Vagina (tissue), 2 donors: ENCODE data around the gene KIAA0232. TPM values are rescaled to one million over a fixed set of nuclear protein-coding genes. Genes with fewer than 3 reads are reported as not detected.
"Not testable (repeated sequence)": the region's sequence is repeated elsewhere in the genome, so short reads cannot be mapped to it uniquely, and the experiment has no call there.

Source experiments
- DNase-seq, 2 donors: peaks; one replicate each; pipeline ENCODE4 v3.0.0-alpha.2; 2017; ENCODE audit errors: extremely low spot score in 2 of 2
- H3K27ac ChIP-seq: fragments of 200-600 bp; sonication (generic); one replicate; pipeline ENCODE4 v1.5.1; 2019
- H3K27me3 ChIP-seq: fragments of 200-600 bp; sonication (generic); one replicate; pipeline ENCODE4 v1.5.1; 2019
- H3K36me3 ChIP-seq, 2 donors: fragments of 200-600 bp; sonication (generic); one replicate each; pipeline ENCODE4 v1.5.1; 2017 to 2019
- H3K4me1 ChIP-seq: fragments of 200-600 bp; sonication (generic); one replicate; pipeline ENCODE4 v1.5.1; 2019
- H3K4me3 ChIP-seq, 2 donors: fragments of 200-600 bp; sonication (generic); 1 replicate in 1 of 2; 2 replicates in 1 of 2; pipeline ENCODE4 v1.5.1; 2016 to 2019
- H3K9me3 ChIP-seq: fragments of 200-600 bp; sonication (generic); one replicate; pipeline ENCODE4 v1.5.1; 2019
- CTCF ChIP-seq, 3 experiments: fragments of 450-650 bp in 2 of 3; fragments of 200-600 bp in 1 of 3; sonication (generic) in 1 of 3; IDR thresholded peaks; one replicate each; pipeline ENCODE4 v1.5.1; 2017 to 2019; ENCODE audit warnings: antibody characterized with exemption in 3 of 3, mild to moderate bottlenecking in 2 of 3, moderate library complexity in 2 of 3
- POLR2A ChIP-seq, 2 donors: fragments of 450-650 bp; IDR thresholded peaks; one replicate each; pipeline ENCODE4 v1.6.1; 2017; ENCODE audit warnings: antibody characterized with exemption in 2 of 2, mild to moderate bottlenecking in 2 of 2, moderate library complexity in 2 of 2
- POLR2AphosphoS5 ChIP-seq, 2 donors: sonication (generic); formaldehyde crosslinking; IDR thresholded peaks; one replicate each; pipeline ENCODE4 v1.9.0; 2017; ENCODE audit warnings: antibody characterized with exemption in 2 of 2, mild to moderate bottlenecking in 2 of 2, low read depth in 1 of 2; ENCODE audit not compliant: insufficient read depth in 1 of 2
- intact Hi-C: fragments of 100-400 bp; cut with DNase I; formaldehyde crosslinking; loops from one replicate; pipeline ENCODE4 v1.15.1; 2023
- total RNA-seq: library from RNA; depleted of rRNA; stranded (reverse); fragments of >200 nt; gene quantifications from one replicate; pipeline ENCODE4 v1.2.3, GENCODE V29; 2016

The KIAA0232 gene
- total RNA-seq, 1 donor from 2014 or later = 29.0 TPM

- no peak overlapping the region for H3K4me3 ChIP-seq
- peaks cover 69% of the 10 kb centered on the region for H3K4me1 ChIP-seq
- no peaks in the 10 kb centered on the region for H3K27me3 ChIP-seq
- no peak overlapping the region for H3K27ac ChIP-seq
- TF ChIP-seq CTCF (IDR thresholded peaks at IDR 0.05) (no peak), POLR2A (IDR thresholded peaks at IDR 0.05) (no peak), POLR2AphosphoS5 (IDR thresholded peaks at IDR 0.05; ENCODE audit: insufficient read depth in 1 of 2, low read depth in 1 of 2) (no peak)
- intact Hi-C loops = no loop called here
- DNase-seq = no peak
- no peaks in the 10 kb centered on the region for H3K36me3 ChIP-seq
- H3K9me3 ChIP-seq = no peaks in the 10 kb centered on the region
These were observed 11.7 kb downstream of the KIAA0232 start for GRCh38 chr4:6794189-6794588.

GRCh38 chr4:6795821-6796220 lies 13.3 kb downstream of the KIAA0232 start:
- Histone ChIP-seq H3K9me3 (no peaks in the 10 kb centered on the region), H3K4me3 (no peak overlapping the region), H3K4me1 (peaks cover 69% of the 10 kb centered on the region)

GRCh38 chr4:6797368-6797767 lies 14.8 kb downstream of the KIAA0232 start:
- peaks cover 66% of the 10 kb centered on the region for H3K4me1 ChIP-seq
- H3K27ac ChIP-seq, H3K36me3 ChIP-seq, H3K27me3 ChIP-seq, DNase-seq, H3K4me3 ChIP-seq, intact Hi-C loops, H3K9me3 ChIP-seq: not testable (repeated sequence)

More at GRCh38 chr4:6795821-6796220, 13.3 kb downstream of the KIAA0232 start:
- Histone ChIP-seq H3K36me3 (no peaks in the 10 kb centered on the region), H3K27me3 (no peaks in the 10 kb centered on the region), H3K27ac (no peak overlapping the region)
- no peak for DNase-seq
- intact Hi-C loops = no loop called here
- TF ChIP-seq POLR2AphosphoS5 (IDR thresholded peaks at IDR 0.05; ENCODE audit: insufficient read depth in 1 of 2, low read depth in 1 of 2) (no peak), CTCF (IDR thresholded peaks at IDR 0.05) (no peak), POLR2A (IDR thresholded peaks at IDR 0.05) (no peak)

GRCh38 chr4:6799091-6799490 lies 16.6 kb downstream of the KIAA0232 start:
- H3K4me3 ChIP-seq = no peak overlapping the region
- no peaks in the 10 kb centered on the region for H3K27me3 ChIP-seq
- H3K9me3 ChIP-seq = no peaks in the 10 kb centered on the region
- no peak for DNase-seq
- intact Hi-C loops = no loop called here
- no peaks in the 10 kb centered on the region for H3K36me3 ChIP-seq
- H3K4me1 ChIP-seq = peaks cover 58% of the 10 kb centered on the region
- no peak overlapping the region for H3K27ac ChIP-seq
- TF ChIP-seq POLR2A (IDR thresholded peaks at IDR 0.05) (no peak), CTCF (IDR thresholded peaks at IDR 0.05) (no peak), POLR2AphosphoS5 (IDR thresholded peaks at IDR 0.05; ENCODE audit: insufficient read depth in 1 of 2, low read depth in 1 of 2) (no peak)

DNA sequence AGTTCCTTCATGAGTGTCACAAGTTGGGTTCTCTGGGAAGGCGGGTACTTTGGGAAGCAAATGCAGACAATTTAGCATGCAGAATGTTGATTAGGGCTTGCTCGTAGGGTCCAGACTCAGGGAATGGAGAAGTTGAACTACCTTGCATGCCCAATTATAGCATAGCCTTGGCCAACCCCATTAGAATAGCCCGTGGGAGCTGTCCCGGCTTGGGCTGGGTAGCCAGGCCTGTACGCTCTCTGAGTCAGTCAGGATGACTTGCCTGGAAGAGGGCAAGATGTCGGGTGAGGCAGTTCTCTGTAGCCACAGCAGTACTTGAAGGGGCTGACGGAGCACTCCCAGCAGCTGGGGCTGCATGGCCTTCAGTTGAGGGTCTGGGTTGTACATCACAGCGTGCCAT lies 19.5 kb downstream of the KIAA0232 start:
- H3K9me3 ChIP-seq = no peaks in the 10 kb centered on the region
- no peak for TF ChIP-seq POLR2A (IDR thresholded peaks at IDR 0.05)
- no peak for TF ChIP-seq POLR2AphosphoS5 (IDR thresholded peaks at IDR 0.05; ENCODE audit: insufficient read depth in 1 of 2, low read depth in 1 of 2)
- TF ChIP-seq CTCF (IDR thresholded peaks at IDR 0.05) = no peak
- H3K27ac ChIP-seq = no peak overlapping the region
- no peaks in the 10 kb centered on the region for H3K36me3 ChIP-seq
- no peaks in the 10 kb centered on the region for H3K27me3 ChIP-seq
- intact Hi-C loops = no loop called here
- no peak overlapping the region for H3K4me3 ChIP-seq
- H3K4me1 ChIP-seq = peaks cover 35% of the 10 kb centered on the region
- DNase-seq = no peak

GRCh38 chr4:6802626-6803025 lies 20.1 kb downstream of the KIAA0232 start:
- no peak for DNase-seq
- Histone ChIP-seq H3K4me1 (peaks cover 40% of the 10 kb centered on the region), H3K27me3 (no peaks in the 10 kb centered on the region), H3K36me3 (no peaks in the 10 kb centered on the region), H3K9me3 (no peaks in the 10 kb centered on the region), H3K27ac (no peak overlapping the region), H3K4me3 (no peak overlapping the region)
- TF ChIP-seq POLR2A (IDR thresholded peaks at IDR 0.05) = no peak
- TF ChIP-seq POLR2AphosphoS5 (IDR thresholded peaks at IDR 0.05; ENCODE audit: insufficient read depth in 1 of 2, low read depth in 1 of 2) = no peak
- TF ChIP-seq CTCF (IDR thresholded peaks at IDR 0.05) = no peak
- intact Hi-C loops = no loop called here
